ENCODE results near the gene CHL1.

DNA sequence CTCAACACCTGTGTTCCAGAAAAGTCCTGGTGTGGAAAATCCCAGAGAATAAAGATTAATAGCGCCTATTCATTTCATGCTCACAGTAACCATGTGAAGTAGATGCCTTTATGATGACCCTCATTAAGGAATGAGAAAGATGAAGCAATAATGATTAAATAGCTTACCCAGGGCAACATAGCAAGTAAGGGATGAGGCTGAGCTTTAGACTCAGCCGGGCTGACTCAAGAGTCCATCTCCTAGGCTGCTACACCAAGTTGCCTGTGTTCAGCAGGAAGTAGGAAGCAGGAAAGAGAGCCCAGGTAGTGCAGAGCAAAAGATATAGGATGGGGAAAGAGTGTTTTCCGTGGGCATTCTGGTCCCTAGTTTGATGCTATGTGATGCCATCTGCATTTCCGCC lies 256.5 kb downstream of the CHL1 start:
- no peak for TF ChIP-seq POLR2A (IDR thresholded peaks at IDR 0.05; ENCODE audit: low read depth, low read length)
- TF ChIP-seq POLR2AphosphoS5 (IDR thresholded peaks at IDR 0.05; ENCODE audit: low read depth, low read length) = no peak

Measured in GM12891 (cell line).